HG03097 (cell line): Measurements from ENCODE around the gene TSG101.

ENCODE experiments used
- ATAC-seq: cut with Tn5 transposase; IDR thresholded peaks from one replicate; pipeline ENCODE4 v1.9.1; 2021; ENCODE audit not compliant: unreplicated experiment, low FRiP score

The TSG101 gene, protein sequence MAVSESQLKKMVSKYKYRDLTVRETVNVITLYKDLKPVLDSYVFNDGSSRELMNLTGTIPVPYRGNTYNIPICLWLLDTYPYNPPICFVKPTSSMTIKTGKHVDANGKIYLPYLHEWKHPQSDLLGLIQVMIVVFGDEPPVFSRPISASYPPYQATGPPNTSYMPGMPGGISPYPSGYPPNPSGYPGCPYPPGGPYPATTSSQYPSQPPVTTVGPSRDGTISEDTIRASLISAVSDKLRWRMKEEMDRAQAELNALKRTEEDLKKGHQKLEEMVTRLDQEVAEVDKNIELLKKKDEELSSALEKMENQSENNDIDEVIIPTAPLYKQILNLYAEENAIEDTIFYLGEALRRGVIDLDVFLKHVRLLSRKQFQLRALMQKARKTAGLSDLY

DNA sequence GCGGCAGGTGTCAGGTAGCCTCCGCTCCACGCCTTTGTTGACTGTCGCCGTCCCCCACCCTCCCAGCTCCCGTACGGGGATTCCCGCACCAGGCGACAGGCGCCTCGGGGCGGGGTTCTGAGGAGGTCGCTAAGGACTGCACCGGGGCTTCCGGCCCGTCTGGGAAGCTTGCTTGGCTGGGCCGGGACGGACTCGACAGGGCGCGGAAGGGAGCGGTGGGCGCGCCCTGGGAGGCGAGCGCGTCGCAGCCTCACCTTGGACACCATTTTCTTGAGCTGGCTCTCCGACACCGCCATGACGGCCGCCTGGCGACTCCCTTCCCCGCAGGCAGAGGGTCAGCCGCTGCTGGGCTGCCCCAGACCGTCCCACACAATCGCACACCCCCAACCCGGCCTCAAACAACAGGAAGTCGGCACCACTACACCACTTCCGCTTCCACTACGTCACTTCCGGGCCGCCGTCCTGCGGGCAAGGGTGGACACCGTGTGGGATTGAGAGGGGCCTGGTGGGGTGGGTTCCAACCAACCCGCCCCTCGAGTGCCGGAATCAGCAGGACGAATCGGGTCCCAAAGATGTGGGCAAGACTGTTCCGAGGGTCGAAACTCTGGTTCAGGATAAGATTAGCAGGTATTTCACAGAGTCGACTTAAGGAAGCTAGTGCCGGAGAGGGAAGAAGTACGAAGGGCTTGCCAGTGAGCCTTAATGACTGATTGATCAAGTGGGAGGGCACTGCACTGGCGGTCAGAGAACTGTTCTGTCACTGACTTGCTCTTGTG is at the start of gene TSG101:
Gene TSG101 (minus strand): TSS at position 422 of the 776 bp plus-strand sequence. CDS start 126 bp downstream, at position 296.
- peak; percentile 86 for ATAC-seq

DNA sequence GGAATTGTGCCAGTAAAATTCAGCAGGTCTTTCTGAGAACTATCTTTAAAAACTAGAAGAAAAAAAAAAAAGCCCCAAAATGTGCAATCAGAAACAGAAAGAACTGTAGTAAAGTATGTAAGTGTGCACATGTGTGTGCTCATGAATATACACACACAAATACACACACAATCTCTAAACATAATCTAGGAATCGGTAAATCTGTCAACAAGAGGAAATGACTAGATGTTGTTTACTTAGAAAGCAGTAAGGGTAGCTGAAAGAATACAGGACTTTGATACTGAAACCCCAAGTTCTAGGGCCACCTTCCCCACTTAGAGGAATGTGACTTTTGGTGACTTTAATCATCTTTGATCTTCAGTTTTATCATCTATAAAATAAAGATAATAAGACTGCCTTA is 48.6 kb upstream of the TSG101 start:
- no peak for ATAC-seq

DNA sequence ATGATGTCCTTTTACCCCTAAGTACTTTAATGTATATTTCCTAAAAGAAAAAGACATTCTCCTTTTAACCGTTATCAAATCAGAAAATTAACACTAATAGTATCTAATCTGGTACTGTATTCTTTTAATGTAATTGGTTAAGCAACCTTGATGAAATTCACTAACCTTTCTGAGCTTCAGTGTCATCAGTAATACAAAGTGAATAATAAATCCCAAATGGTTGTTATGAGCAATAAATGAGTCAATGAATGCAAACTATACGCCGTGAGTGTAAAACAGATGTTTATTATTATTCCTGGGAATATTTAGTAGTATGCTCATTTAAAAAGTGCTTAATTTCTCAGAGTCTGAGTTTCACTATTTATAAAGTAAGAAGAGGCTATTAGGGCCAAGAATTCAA is 40.3 kb upstream of the TSG101 start:
- no peak for ATAC-seq

DNA sequence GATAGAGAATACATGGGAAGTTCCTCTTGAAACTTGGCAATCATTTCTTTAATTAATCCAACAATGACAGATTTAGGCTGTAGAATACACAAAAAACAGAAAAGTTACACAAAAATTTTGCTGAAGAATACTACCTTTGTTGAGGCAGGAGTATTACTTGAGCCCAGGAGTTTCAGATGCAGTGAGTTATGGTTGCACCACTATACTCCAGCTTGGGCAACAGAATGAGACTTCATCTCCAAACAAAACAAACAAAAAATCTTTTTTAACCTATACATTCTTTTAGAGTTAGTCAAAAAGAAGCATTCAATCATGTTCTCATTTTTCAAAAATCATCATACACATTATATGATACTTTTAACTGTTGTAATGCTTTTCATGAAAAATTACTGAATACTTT is 39.7 kb upstream of the TSG101 start:
- no peak for ATAC-seq

DNA sequence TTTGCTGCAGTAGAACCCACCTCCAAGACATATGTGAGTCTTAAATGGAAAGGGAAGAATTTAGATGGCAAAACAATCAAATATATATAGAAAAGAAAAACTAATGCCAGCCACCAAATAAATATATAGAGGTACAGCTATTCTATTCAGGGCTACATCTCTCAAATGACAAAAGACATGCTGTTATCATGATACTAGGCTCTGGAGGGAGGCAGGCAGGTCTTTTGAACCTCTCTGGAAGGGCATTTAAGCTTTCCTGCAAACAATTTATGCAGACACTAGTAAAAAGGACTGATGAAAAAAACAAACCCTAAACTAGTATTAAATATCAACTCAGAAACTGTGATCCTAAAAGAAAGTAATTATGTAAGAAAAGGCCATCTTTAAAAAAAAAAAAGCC is 37.4 kb upstream of the TSG101 start:
- no peak for ATAC-seq

DNA sequence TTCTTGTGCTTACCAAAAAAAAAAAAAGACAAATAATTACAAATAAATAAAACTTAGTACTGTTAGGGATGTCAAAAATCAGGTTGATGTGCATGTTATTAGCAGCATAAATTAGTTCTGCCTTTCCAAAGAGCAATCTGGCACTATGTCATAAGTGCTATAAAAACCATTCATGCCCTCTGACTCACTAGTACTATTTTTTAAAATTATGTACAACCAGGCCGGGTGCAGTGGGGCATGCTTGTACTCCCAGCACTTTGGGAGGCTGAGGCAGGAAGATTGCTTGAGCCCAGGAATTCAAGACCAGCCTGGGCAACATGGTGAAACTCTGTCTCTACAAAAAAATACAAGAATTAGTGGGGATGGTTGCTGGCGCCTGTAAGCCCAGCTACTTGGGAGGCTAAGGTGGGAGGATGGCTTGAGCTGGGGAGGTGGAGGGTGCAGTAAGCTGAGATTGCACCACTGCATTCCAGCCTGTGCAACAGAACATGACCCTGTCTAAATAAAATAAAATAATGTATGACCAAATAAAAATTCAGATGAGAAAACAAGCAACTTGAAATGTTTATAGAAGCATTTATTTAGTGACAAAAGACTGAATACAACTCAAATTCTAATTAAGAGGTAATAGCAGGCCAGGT is 36.5 kb upstream of the TSG101 start:
- ATAC-seq, result no peak

DNA sequence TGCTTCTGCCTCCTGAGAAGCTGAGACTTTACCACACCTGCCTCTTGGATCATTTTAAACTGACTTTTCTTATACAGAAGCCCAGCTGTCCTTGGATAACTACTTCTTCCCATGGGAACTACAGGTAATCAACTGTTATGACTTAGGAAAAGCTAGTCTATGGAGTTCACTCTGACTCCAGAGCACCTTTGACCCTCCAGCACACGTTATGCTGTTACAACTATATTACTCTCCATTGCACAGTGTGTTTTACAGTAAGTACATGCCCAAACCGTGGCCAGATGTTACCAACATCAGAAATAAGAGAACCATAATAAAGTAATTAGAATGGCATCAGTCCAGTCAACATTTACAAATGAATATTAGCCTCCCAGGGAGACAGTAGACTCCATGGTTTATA is 21.3 kb upstream of the TSG101 start:
- no peak for ATAC-seq

DNA sequence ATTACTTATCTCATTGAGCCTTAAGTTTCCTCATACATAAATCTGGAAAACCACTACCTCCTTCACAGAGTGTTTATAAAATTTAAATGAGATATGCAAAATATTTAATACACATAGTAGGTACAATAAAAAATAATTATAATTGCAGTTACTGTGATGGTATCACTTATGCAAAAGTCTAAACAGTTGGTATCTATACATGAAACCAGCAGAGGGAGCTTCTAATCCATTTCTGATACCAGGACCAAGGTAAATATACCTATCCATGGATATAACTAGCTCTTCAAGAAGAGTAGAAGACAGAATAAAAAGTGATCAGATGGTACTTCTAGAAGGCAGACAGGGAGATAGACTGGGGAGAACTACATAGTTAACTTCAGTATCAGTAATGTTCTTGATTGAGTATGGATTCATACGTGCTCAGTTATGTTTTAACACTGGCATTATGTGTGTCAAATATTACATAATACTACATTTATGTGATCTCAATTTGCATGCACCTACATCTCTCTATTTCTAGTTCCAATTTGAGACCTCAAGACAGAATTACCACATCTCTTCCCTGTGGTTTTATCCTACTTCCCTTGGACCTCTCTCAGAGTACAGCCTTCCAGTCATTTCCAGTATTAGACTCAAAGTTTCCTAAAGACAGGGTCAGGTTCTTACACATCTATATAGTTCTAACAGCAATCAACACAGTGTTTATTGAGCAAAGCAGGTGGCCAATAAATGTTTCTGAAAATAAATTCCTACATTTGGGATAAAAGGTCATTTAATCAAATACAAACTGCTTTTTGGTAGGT is 13.7 kb upstream of the TSG101 start:
- ATAC-seq, result no peak

DNA sequence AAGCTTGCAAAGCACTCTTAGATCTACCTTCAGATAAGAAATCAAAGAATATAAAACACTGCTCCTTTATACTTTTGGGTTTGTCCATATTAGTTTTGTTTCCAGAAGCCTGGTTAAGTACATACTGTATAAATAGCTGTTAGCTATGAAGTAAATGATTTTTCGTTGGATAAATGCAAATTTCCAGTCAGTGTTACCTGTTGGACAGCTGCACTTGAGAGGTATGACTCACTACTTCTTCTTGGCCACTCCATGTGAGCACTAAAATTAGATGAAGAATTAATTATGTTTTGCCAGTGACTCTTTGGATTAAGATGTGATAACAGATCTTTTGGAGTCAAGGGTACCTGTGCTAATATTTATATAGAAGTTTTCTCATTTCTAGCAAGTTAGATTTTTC is 9.5 kb upstream of the TSG101 start:
- ATAC-seq, result no peak

DNA sequence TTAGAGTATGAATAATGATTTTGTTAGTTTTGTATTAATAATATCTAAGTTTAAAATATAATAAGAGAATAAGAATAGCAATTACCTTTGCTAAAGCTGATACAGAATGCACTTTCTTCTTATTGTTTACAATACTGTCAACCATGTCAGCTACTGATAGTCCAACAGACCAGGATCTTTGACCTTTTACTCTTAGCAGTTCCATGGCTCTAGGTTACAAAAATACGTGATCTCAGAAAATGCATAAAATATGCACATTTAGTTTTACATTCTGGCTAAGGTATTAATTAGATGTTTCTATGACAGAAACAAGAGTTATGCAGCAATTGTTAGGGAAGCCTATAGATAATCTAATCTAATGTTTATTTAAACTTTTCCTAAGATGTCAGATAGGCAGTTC is 7.5 kb upstream of the TSG101 start:
- no peak for ATAC-seq

DNA sequence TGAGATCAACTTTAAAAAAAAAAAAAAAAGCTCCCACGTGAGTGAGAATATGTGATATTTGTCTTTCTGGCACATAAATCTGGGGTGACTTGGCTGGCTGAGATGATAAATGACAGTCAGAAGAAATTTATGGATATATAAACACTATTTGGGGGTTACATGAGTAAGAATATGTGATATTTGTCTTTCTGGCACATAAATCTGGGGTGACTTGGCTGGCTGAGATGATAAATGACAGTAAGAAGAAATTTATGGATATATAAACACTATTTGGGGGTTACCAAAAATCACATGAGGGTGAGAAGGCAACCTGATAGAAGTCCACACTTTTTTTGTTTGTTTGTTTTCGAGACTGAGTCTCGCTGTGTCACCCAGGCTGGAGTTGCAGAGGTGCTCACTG is 6.6 kb upstream of the TSG101 start:
- no peak for ATAC-seq

DNA sequence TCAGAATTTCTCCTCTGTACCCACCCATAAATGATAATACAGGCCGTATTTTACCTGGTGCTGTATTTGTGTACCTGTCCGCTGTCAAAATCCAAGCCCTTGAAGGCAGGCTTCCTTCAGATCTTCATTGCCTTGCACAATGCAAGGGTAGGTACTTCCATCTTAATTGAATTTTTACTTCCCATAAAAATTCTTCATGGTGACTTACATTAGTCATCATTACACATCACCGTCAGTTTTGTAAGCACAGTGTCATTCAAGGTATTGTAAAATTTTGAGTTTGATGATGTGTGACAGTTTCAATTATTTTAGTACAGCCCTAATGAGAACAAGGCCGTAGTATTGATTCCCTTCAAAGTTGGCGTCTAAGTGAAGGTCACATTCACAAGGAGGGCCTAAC is 770 bp upstream of the TSG101 start:
- no peak for ATAC-seq

DNA sequence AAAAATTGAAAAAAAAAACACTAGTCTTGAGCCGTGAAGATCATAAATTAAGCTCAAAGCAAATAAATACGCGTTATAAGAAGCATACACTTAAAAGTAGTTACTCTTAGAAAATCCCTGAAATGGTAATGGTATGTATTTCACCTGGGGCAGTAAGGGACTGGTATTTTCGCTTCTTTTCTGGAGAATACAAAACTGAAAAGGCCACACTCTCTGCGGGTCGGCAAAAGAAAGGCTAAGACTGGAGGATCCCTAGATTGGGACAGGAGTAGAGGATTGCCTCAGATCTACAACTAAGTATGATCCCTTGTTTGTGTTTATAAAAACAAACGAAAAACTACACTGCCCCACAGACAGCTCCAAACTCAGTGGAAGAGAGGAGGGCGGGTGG is 617 bp downstream of the TSG101 start:
- ATAC-seq, result no peak

DNA sequence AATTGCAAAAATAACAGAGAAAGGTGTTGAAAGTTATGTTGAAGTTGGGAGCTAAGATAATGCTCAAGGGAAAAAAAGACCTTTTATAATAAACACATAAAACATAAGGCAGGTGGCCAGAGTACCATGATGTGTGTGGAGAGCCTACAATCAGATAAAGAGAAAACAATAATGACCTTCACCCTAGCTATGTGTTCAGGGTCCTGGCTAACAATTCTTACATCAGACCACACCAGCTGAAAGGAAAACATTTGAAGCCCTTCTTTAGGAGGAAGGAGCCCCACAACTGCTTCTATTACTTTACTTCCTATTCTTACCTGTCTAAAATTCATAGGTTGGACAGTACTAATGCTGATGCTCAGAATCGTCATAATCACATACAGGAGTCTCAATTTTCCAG is 2.5 kb downstream of the TSG101 start:
- no peak for ATAC-seq

DNA sequence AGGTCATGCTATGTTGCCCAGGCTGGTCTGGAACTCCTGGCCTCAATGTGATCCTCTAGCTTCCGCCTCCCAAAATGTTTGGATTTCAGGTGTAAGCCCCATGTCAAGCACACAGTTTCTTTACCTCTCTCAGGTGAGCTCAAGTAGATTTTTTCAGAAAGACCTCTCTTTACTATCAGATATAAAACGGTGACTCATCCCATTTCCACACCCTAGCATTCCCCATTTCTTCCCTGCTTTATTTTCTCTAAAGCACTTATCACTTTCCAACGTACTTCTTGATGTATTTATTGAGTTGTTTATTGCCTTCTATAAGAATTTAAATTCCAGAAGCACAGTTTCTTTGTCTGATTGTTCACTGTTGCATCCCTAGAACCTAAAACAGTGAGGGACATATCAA is 3.7 kb downstream of the TSG101 start:
- no peak for ATAC-seq

DNA sequence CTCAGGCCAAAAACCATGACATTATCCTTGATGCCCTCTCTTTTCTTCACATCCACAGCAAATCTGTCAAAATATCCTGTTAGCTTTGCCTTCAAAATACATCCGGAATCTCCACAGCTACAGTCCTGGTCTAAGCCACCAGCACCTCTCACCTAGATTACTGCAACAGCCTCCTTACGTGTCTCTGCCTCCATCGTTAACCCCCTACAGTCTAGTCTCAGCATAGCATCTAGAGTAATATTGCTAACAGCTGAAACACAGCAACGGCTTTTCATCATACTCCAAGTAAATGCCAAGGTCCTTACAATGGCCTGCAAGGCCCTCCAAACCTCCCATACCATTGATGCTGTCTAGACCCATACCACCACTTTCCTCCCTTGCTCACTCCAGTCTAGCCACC is 4.4 kb downstream of the TSG101 start:
- no peak for ATAC-seq

DNA sequence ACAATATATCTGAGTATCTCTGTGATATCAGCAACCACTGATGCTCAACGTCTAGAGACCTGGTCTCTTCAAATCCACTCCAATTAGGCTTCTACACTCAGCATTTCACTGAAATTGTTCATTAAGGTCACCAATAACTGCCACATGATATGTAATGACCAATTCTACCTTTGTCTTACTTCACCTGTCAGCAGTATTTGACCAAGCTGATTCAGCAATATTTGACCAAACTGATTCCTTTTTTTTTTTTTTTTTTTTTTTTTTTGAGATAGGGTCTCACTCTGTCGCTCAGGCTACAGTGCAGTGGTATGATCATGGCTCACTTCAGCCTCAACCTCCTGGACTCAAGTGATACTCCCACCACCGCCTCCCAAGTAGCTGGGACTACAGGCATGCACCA is 5.6 kb downstream of the TSG101 start:
- no peak for ATAC-seq

DNA sequence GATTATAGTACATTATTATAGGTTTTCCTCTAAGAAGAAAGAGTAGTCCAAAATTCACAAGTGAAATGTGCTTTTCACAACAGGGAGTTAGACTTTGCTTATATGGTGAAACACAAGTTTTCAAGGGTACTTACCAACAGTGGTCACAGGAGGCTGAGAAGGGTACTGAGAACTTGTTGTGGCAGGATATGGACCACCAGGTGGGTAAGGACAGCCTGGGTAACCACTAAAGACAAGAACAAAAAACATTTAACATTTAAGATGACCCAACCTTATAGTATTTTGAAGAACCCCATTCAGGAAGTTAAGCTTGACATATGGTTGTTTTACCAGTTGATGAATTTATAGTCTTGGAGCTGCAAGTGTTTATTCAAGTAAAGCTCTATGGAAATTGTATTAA is 24.4 kb downstream of the TSG101 start:
- ATAC-seq, result no peak

DNA sequence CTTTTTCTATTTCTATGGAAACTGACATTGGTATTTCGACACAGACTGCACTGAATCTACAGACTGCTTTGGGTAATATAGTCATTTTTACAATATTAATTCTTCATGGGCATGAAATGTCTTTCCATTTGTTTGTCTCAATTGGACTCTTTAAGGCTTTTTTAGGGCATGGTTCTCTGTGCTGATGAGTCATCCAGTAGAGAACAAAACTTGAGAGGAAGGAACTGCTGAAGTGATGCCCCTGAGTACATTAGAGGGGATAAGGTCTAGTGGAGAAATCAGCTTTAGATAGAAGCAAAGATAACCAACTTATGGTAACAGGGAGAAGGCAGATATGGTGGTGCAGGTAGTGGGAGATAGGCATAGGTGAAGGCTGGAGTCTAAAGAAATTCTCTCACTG is 25.1 kb downstream of the TSG101 start:
- ATAC-seq, result no peak

DNA sequence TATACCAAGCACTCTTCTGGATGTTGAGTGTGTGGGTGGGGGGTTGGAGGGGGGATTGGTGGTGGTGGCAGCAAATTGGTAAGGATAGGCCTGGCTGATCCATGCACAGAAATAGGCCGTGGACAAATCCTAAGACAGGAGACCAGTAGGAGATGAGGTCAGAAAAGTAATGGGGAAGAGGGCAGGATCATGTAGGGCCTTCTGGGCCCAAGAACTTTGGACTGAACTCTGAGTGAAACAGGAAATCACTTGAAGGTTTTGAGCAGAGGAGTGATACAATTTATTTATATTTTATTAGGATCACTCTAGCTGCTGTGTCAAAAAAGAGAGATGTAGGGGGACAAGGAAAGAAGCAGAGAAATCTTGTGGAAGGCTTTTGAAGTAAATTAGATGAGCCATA is 28.7 kb downstream of the TSG101 start:
- no peak for ATAC-seq

DNA sequence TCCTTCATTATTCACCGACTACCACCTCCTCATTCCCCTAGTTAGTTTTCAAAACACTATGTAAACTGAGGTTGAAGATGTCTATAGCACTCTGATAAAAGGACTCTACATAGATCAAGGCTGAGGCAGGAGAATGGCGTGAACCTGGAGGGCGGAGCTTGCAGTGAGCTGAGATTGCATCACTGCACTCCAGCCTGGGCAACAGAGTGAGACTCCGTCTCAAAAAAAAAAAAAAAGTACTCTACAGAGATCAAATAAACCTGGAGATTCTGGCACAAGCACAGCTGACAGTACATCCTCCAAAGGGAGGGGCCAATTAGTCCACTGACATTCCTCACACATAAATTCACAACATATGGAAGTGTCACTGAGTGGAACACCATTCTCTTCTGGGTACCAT is 31.0 kb downstream of the TSG101 start:
- no peak for ATAC-seq
